Hippocampal formation (tissue), 2 donors: Measurements from ENCODE around the gene MEGF9.
A peak's percentile ranks its signal among the peaks of the same experiment; 100 is the strongest.

Source experiments
- DNase-seq, 2 donors: peaks; one replicate each; lab custom pipeline; 2025; lab: John Stamatoyannopoulos, UW

MEGF9 gene

GRCh38 chr9:120705174-120705573 lies 9.1 kb downstream of the MEGF9 start:
- DNase-seq: no peak

DNA sequence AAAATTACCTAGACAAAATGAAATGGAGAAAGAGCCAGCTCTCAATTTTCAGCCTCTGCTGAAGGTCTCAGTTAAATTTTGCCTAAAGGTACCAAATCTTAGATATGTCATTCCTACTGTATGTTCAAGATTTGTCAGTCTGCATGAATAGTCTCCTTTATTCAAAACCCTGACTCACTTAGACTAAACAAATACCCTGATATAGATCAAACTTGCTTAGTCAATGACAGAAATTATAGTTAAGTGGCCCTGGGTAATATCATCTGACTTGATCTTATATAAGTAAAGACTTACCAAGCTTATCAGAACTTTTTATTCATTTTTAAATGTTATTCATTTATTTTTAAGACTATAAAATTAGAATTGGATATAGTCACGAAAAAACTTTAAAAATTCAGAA lies 12.2 kb downstream of the MEGF9 start:
- DNase-seq: no peak

- no peak for DNase-seq
Observed at GRCh38 chr9:120701248-120701647, 13.0 kb downstream of the MEGF9 start.

- peak; percentile 21 to 42 for DNase-seq
Observed at GRCh38 chr9:120698766-120699165, 15.5 kb downstream of the MEGF9 start.

GRCh38 chr9:120697448-120697847 lies 16.8 kb downstream of the MEGF9 start:
- peak in 1 of 2 donors; percentile 52 for DNase-seq

DNA sequence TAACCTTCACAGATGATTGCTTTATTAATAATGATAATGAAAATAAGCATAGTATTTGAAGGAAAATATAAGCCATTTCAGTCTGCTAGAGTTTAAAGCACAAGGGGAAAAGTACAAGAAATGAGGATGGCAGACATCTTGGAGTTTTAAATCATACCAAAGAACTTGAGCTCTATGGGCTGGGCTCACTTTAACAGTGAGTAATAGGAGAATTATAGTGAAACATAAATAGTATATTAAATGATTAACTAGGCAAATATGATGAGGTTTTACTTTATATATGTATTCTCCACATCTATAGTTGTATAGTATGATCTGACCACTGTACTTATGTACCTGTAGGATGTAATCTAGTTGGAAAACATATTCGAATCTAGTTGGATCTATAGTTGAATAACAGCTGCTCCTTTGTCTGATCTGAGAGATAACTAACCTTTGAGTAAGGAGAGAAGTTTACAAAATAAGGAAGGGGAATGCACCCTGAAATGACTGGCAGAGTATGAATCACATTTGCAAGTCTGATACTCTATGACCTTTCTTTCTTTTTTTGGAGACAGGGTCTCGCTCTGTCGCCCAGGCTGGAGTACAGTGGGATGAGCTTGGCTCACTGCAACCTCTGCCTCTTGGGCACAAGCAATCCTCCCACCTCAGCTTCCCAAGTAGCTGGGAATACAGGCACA lies 17.6 kb downstream of the MEGF9 start:
- DNase-seq: no peak

- no peak for DNase-seq
Observed at GRCh38 chr9:120694559-120694958, 19.7 kb downstream of the MEGF9 start.

- DNase-seq: no peak
Observed at GRCh38 chr9:120693700-120694008, 20.6 kb downstream of the MEGF9 start.

DNA sequence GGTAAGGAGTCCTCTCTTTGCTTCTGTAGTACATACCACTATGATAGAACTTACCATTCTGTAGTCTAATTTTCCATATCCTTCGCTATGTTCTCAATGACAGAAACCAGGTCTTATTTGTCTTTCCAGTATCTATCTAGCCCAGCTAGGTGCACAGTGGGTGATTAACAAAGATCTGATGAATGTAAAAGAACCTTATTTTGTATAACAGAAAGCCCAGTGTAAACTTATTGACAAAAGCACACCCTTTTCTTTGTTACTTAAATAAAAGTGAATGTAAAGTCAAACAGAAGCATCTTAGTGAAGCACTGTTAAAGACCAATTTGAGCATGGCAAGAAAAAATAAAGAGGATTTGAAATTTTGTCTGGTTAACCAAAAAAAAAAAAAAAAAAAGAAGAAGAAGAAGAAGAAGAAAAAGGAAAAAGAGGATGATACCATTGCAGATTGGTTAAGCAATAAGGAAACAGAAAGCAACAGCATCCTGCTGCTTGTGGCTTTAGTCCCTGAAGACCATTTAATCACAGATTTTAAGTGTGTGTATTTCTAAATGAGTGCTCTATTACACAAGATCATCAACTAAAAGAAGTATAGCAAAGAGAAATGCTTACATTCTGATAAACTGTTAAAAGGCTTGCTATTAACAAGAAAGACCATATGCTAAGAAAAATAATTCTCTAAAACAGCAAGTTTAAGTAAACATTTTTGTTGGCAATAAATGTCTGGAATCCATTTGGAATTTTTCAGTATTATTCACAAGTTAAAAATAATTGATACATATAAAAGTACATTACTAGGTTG lies 21.2 kb downstream of the MEGF9 start:
- DNase-seq: no peak

- DNase-seq: peak in 1 of 2 donors; percentile 52
Observed at GRCh38 chr9:120690372-120690771, 23.9 kb downstream of the MEGF9 start.

DNA sequence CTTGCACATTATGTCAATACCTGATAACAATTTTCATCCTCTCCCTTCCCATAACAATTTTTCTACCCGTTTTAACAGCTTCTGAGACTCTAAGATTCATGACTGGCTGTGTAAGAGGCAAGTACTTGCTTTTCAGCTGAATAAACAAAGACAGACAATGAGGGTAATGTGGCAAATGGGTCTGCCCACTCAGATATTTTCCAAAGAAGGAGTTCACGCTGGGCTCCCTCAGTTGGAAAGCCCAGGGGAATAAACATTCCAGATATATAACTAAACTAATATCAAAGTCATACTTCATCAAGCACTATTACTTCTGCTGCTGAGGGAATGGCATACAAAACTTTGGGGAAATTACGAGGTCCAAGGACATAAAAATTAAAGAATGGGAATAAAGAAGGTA lies 24.4 kb downstream of the MEGF9 start:
- DNase-seq: peak in 1 of 2 donors; percentile 67

GRCh38 chr9:120688758-120689157 lies 25.5 kb downstream of the MEGF9 start:
- no peak for DNase-seq

DNA sequence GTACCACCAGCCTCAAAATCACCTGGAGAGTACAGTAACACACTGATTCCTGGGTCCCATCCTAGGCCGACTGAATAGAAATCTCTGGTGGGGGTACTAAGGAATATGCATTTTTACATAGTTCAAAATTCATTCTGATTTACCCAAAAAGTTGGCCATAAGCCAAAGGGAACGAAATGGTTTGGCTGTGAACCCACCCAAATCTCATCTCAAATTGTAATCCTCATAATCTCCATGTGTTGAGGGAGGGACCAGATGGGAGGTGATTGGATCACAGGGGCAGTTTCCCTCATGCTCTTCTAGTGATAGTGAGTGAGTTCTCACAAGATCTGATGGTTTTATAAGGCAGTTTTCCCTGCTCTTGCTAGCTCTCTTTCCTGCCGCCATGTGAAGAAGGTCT lies 31.1 kb downstream of the MEGF9 start:
- no peak for DNase-seq

DNA sequence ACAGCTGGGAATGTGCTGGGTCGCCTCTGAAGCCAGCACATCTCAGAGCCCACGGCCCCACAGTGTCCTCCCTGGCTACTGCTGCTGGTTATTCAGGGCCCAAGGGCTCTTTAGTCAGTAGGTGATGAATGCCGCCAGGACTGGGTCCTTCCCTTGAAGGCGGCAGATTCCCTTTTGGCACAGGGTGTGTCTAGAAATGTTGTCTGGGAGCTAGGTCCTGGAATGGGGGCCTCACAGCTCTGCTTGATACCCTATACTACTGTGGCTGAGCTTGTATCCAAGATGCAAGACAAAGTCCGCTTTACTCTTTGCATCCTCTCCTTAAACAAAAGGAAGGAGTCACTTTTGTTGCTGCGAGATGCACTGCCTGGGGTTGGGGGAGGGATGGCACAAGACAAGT lies 33.1 kb downstream of the MEGF9 start:
- DNase-seq: no peak

GRCh38 chr9:120680579-120680978 lies 33.7 kb downstream of the MEGF9 start:
- DNase-seq: no peak

GRCh38 chr9:120680161-120680560 lies 34.1 kb downstream of the MEGF9 start:
- no peak for DNase-seq

- no peak for DNase-seq
Observed at GRCh38 chr9:120677965-120678364, 36.3 kb downstream of the MEGF9 start.

DNA sequence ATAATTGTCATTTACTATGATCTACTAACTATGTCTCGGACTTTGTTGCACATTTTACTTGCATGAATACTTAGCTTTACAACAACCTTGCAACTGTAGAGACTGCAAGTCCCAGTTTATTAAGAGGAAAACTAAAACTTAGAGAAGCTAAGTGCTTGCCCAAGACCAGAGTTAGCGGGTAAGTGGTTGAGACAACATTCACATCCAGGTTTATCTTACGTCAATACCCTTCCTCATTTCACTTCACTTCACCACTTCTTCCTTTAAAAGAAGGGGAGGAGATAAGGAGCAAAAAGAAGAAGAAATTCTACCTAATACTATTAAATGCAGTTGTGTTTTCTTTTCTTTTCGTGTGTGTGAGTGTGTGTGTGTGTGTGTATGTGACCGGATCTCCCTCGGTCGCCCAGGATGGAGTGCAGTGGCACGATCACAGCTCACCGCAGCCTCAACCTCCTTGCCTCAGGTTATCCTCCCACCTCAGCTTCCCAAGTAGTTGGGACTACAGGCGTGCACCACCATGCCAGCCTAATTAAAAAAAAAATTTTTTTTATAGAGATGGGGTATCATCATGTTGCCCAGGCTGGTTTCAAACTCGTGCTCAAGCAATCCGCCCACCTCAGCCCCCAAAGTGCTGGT lies 37.4 kb downstream of the MEGF9 start:
- DNase-seq: no peak

DNA sequence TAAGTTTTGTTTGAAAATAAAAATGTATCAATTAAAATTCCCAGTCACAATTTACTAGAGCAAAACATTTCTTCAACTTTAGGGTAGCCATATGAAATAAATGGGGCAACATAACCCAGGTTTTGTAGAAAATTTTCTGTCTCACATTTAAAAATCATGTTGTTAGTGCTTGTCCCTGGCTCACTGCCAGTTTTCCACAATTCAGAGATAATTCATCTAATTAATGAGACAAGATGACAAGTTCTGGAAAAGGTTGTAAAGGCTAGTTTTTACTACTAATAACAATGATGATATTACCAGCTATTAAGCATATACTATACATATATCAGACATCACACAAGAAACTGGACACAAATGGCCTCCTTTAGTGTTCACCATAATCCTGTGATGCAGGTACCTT lies 45.9 kb downstream of the MEGF9 start:
- DNase-seq: no peak

DNA sequence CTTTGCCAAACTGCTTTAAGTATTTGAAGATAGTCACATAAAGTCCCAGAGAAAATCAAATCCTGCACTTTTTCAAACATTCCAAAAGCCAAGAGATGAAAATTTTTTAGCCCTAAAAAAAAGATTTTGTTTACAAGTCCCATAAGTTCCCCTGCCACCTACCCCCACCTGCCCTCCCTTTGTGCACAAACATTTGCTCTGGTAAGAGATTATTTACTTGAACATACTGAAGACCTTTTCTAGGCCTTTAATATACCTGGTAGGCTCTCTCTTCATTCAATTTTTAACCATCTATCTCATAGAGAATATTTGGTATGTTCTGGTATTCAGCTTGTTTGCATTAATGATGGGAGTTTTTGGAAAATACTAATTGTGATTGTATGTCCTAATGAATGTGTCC lies 50.3 kb downstream of the MEGF9 start:
- no peak for DNase-seq

DNA sequence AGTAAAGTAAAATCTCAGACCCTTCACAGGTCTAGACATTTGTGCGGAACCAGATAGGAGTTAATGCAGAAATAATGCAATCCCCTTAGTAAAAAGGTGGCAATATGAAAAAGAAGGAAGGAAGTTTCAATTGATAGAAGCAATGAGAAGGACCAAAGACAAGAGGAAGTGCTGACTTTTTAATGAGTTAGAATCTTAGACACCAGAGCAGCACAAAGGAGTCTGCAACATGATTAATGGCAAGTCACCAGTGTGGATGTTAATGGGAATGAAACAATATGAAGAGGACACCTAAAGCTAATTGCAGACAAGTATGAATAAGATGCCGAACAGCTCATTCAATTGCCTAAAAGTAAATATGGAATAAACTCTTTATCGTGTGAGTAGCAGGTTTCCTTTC lies 50.9 kb downstream of the MEGF9 start:
- DNase-seq: no peak

- no peak for DNase-seq
Observed at GRCh38 chr9:120662513-120662912, 51.8 kb downstream of the MEGF9 start.

GRCh38 chr9:120659676-120660075 lies 54.6 kb downstream of the MEGF9 start:
- DNase-seq: no peak
